GM10248 (cell line): ENCODE data around the gene CAMK2B.
"Not testable (repeated sequence)": the region's sequence is repeated elsewhere in the genome, so short reads cannot be mapped to it uniquely, and the experiment has no call there.

Experiments
- CTCF ChIA-PET: fragments of 300-600 bp; sonication (Branson Sonifier 250); formaldehyde crosslinking; extraction: SDS; loops from one replicate; lab custom pipeline; 2021; ENCODE audit warnings: antibody characterized with exemption; lab: Yijun Ruan, JAX
- POLR2A ChIA-PET: fragments of 350-650 bp; sonication (Branson Sonifier 250); formaldehyde crosslinking; extraction: SDS; loops from one replicate; lab custom pipeline; 2020; ENCODE audit warnings: antibody characterized with exemption; lab: Yijun Ruan, JAX
- DNase-seq: peaks from one replicate; pipeline ENCODE4 v3.0.0; 2012; ENCODE audit errors: extremely low spot score
- TF ChIP-seq, protein P1 (sequence below): IDR thresholded peaks from 2 replicates; pipeline ENCODE4 v1.5.1; 2012; ENCODE audit warnings: mild to moderate bottlenecking, low read depth; ENCODE audit errors: extremely low read depth, missing control alignments, control extremely low read depth

CAMK2B gene

GRCh38 chr7:44172352-44172751, 153.0 kb downstream of the CAMK2B start:
- ChIA-PET POLR2A (no interaction called here), CTCF (interaction anchor here (0.7 to 1.3 kb wide), 2 partner anchors 29 to 68 kb away, joined by 3 read pairs; partner anchors contain the start of gene YKT6)
- no peak for DNase-seq
- TF ChIP-seq, protein P1, sequence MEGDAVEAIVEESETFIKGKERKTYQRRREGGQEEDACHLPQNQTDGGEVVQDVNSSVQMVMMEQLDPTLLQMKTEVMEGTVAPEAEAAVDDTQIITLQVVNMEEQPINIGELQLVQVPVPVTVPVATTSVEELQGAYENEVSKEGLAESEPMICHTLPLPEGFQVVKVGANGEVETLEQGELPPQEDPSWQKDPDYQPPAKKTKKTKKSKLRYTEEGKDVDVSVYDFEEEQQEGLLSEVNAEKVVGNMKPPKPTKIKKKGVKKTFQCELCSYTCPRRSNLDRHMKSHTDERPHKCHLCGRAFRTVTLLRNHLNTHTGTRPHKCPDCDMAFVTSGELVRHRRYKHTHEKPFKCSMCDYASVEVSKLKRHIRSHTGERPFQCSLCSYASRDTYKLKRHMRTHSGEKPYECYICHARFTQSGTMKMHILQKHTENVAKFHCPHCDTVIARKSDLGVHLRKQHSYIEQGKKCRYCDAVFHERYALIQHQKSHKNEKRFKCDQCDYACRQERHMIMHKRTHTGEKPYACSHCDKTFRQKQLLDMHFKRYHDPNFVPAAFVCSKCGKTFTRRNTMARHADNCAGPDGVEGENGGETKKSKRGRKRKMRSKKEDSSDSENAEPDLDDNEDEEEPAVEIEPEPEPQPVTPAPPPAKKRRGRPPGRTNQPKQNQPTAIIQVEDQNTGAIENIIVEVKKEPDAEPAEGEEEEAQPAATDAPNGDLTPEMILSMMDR = no peak

DNA sequence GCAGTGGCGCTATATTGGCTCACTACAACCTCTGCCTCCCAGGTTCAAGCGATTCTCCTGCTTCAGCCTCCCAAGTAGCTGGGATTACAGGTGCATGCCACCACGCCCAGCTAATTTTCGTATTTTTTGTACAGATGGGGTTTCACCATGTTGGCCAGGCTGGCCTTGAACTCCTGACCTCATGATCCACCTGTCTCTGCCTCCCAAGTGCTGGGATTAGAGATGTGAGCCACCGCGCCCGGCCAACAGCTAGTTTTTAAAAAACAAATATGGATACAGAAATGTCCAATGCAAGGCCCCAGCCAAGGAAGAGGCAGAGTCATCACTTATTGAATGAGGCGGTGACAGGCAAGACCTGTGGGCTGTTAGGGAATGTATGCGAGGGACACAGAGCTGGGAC, 153.5 kb downstream of the CAMK2B start:
- POLR2A ChIA-PET, DNase-seq: not testable (repeated sequence)
- CTCF ChIA-PET = interaction anchor here (0.7 to 1.3 kb wide), 2 partner anchors 29 to 69 kb away, joined by 3 read pairs; partner anchors contain the start of gene YKT6

GRCh38 chr7:44167920-44168319, 157.5 kb downstream of the CAMK2B start:
- DNase-seq = no peak
- CTCF ChIA-PET = no interaction called here
- POLR2A ChIA-PET = no interaction called here
- TF ChIP-seq, protein P1 = no peak
